Activated CD8-positive, alpha-beta T cell treated with anti-CD3 and anti-CD28 coated beads, Interleukin-2, amount 10 ng/mL, durations not matched to agents 7 days and 5 days (primary cell): ENCODE results near the gene PSMB5. TPM values are rescaled to one million over a fixed set of nuclear protein-coding genes. Genes with fewer than 3 reads are reported as not detected.

Experiments used
- ATAC-seq: fragments of 150-1000 bp; cut with Tn5 transposase; one replicate; pipeline ENCODE4 v1.10.0; 2021; ENCODE audit warnings: moderate library complexity
- CTCF ChIA-PET: fragments of 350-600 bp; sonication (Branson Sonifier 250); formaldehyde crosslinking; loops from one replicate; lab custom pipeline; 2021; ENCODE audit warnings: antibody characterized with exemption; lab: Charles Lee
- POLR2A ChIA-PET: fragments of 350-600 bp; sonication (Branson Sonifier 250); formaldehyde crosslinking; loops from one replicate; lab custom pipeline; 2021; ENCODE audit warnings: antibody characterized with exemption; lab: Charles Lee
- DNase-seq: peaks from one replicate; pipeline ENCODE4 v3.0.0-alpha.2; 2020
- H3K27ac Mint-ChIP-seq: one replicate; pipeline ENCODE4 v1.8.0; 2021; ENCODE audit warnings: mild to moderate bottlenecking, mixed read lengths
- H3K27me3 Mint-ChIP-seq: one replicate; pipeline ENCODE4 v1.8.0; 2021; ENCODE audit warnings: low read depth, mixed read lengths
- H3K36me3 Mint-ChIP-seq: one replicate; pipeline ENCODE4 v1.8.0; 2021; ENCODE audit warnings: low read depth, mixed read lengths
- H3K4me1 Mint-ChIP-seq: one replicate; pipeline ENCODE4 v1.8.0; 2021; ENCODE audit warnings: low read depth, mixed read lengths
- H3K4me3 Mint-ChIP-seq: one replicate; pipeline ENCODE4 v1.8.0; 2021; ENCODE audit warnings: mild to moderate bottlenecking, mixed read lengths
- H3K9me3 Mint-ChIP-seq: one replicate; pipeline ENCODE4 v1.8.0; 2022; ENCODE audit warnings: mixed read lengths; ENCODE audit not compliant: insufficient read depth
- total RNA-seq, 2 experiments: library from RNA; stranded (reverse); gene quantifications; one replicate each; pipeline ENCODE4 v1.2.3, GENCODE V29; 2021

PSMB5 gene
- total RNA-seq, 2 experiments from 2014 or later, result 64.5 to 74.5 TPM

- Mint-ChIP-seq H3K4me1 (peaks cover 3% of the 10 kb centered on the region), H3K27me3 (no peaks in the 10 kb centered on the region), H3K36me3 (no peaks in the 10 kb centered on the region), H3K27ac (no peak overlapping the region), H3K9me3 (no peaks in the 10 kb centered on the region), H3K4me3 (no peak overlapping the region)
- POLR2A ChIA-PET, result no interaction called here
- CTCF ChIA-PET, result interaction anchor here (0.9 to 4.8 kb wide), 3 partner anchors 13 to 232 kb away, joined by 3 to 91 read pairs (median 7); partner anchors contain the start of gene OXA1L
- DNase-seq (no peak), ATAC-seq (no peak)
Measured at GRCh38 chr14:22998329-22999012, 36.2 kb downstream of the PSMB5 start.

- Mint-ChIP-seq H3K27ac (no peak overlapping the region), H3K9me3 (no peaks in the 10 kb centered on the region), H3K4me3 (no peak overlapping the region), H3K4me1 (peaks cover 3% of the 10 kb centered on the region), H3K36me3 (peaks cover 2% of the 10 kb centered on the region), H3K27me3 (no peaks in the 10 kb centered on the region)
- DNase-seq, result no peak
- ChIA-PET CTCF (interaction anchor here (0.9 to 6.6 kb wide), 4 partner anchors 12 to 231 kb away, joined by 3 to 255 read pairs (median 49); partner anchors contain the start of genes CDH24 and OXA1L), POLR2A (interaction anchor here (3.6 kb wide), 1 partner anchor 9 kb away, joined by 21 read pairs; no protein-coding TSS in a partner anchor)
- no peak for ATAC-seq
Measured at GRCh38 chr14:22997676-22998323, 36.9 kb downstream of the PSMB5 start.

- ATAC-seq (no peak), DNase-seq (no peak)
- H3K27ac Mint-ChIP-seq, result no peak overlapping the region
- no peaks in the 10 kb centered on the region for H3K9me3 Mint-ChIP-seq
- POLR2A ChIA-PET, result interaction anchor here (0.7 to 3.6 kb wide), 2 partner anchors 9 to 10 kb away, joined by 3 to 21 read pairs; no protein-coding TSS in a partner anchor
- peaks cover 2% of the 10 kb centered on the region for H3K36me3 Mint-ChIP-seq
- CTCF ChIA-PET, result interaction anchor here (0.8 to 6.6 kb wide), 9 partner anchors 11 to 427 kb away, joined by 5 to 255 read pairs (median 42); partner anchors contain the start of gene CDH24
- no peak overlapping the region for H3K4me3 Mint-ChIP-seq
- H3K27me3 Mint-ChIP-seq, result no peaks in the 10 kb centered on the region
- peaks cover 3% of the 10 kb centered on the region for H3K4me1 Mint-ChIP-seq
Measured at GRCh38 chr14:22996768-22997654, 37.7 kb downstream of the PSMB5 start.

GRCh38 chr14:22995889-22996625 is 38.6 kb downstream of the PSMB5 start:
- POLR2A ChIA-PET, result interaction anchor here (1.3 to 3.6 kb wide), 2 partner anchors 10 to 11 kb away, joined by 3 to 21 read pairs; no protein-coding TSS in a partner anchor
- no peak for ATAC-seq
- peaks cover 4% of the 10 kb centered on the region for H3K36me3 Mint-ChIP-seq
- no peak overlapping the region for H3K4me3 Mint-ChIP-seq
- H3K4me1 Mint-ChIP-seq, result peaks cover 3% of the 10 kb centered on the region
- no peaks in the 10 kb centered on the region for H3K9me3 Mint-ChIP-seq
- H3K27ac Mint-ChIP-seq, result no peak overlapping the region
- DNase-seq, result no peak
- no peaks in the 10 kb centered on the region for H3K27me3 Mint-ChIP-seq
- CTCF ChIA-PET, result interaction anchor here (0.8 to 6.6 kb wide), 20 partner anchors 10 to 426 kb away, joined by 3 to 255 read pairs (median 13); partner anchors contain the start of genes AJUBA, CDH24, PRMT5 and PSMB11

- Mint-ChIP-seq H3K4me1 (peaks cover 3% of the 10 kb centered on the region), H3K27me3 (no peaks in the 10 kb centered on the region), H3K9me3 (no peaks in the 10 kb centered on the region), H3K36me3 (peaks cover 4% of the 10 kb centered on the region), H3K4me3 (no peak overlapping the region), H3K27ac (no peak overlapping the region)
- peak; percentile 56 for DNase-seq
- ChIA-PET CTCF (interaction anchor here (0.6 to 6.6 kb wide), 35 partner anchors 9 to 1453 kb away, joined by 3 to 255 read pairs (median 6); partner anchors contain the start of genes AJUBA, CDH24, PRMT5 and PSMB11), POLR2A (interaction anchor here (1.0 to 3.6 kb wide), 6 partner anchors 9 to 101 kb away, joined by 3 to 21 read pairs (median 3); partner anchors contain the start of gene C14orf119)
- ATAC-seq, result peak; percentile 83
Measured at GRCh38 chr14:22994762-22995275, 39.9 kb downstream of the PSMB5 start.

- ChIA-PET CTCF (interaction anchor here (0.9 to 6.6 kb wide), 13 partner anchors 11 to 423 kb away, joined by 3 to 255 read pairs (median 21); partner anchors contain the start of genes AJUBA, CDH24 and PRMT5), POLR2A (interaction anchor here (1.1 to 2.3 kb wide), 2 partner anchors 14 to 36 kb away, joined by 3 to 13 read pairs; no protein-coding TSS in a partner anchor)
- Mint-ChIP-seq H3K4me1 (peaks cover 3% of the 10 kb centered on the region), H3K4me3 (no peak overlapping the region), H3K27me3 (no peaks in the 10 kb centered on the region), H3K9me3 (no peaks in the 10 kb centered on the region), H3K27ac (no peak overlapping the region), H3K36me3 (peaks cover 4% of the 10 kb centered on the region)
- DNase-seq (no peak), ATAC-seq (no peak)
Measured at GRCh38 chr14:22993517-22993916, 41.2 kb downstream of the PSMB5 start.

GRCh38 chr14:22991852-22992251 is 42.8 kb downstream of the PSMB5 start:
- Mint-ChIP-seq H3K27ac (no peak overlapping the region), H3K27me3 (no peaks in the 10 kb centered on the region), H3K36me3 (peaks cover 4% of the 10 kb centered on the region), H3K9me3 (no peaks in the 10 kb centered on the region), H3K4me3 (no peak overlapping the region), H3K4me1 (peaks cover 3% of the 10 kb centered on the region)
- ChIA-PET POLR2A (interaction anchor here (0.7 to 2.3 kb wide), 2 partner anchors 15 to 283 kb away, joined by 3 to 13 read pairs; no protein-coding TSS in a partner anchor), CTCF (interaction anchor here (1.3 to 6.6 kb wide), 5 partner anchors 16 to 86 kb away, joined by 3 to 255 read pairs (median 59); partner anchors contain the start of gene CDH24)
- ATAC-seq, result no peak
- no peak for DNase-seq

- Mint-ChIP-seq H3K9me3 (no peaks in the 10 kb centered on the region), H3K36me3 (peaks cover 2% of the 10 kb centered on the region), H3K4me1 (no peaks in the 10 kb centered on the region), H3K27me3 (no peaks in the 10 kb centered on the region), H3K27ac (no peak overlapping the region), H3K4me3 (no peak overlapping the region)
- POLR2A ChIA-PET, result interaction anchor here (0.5 to 1.1 kb wide), 3 partner anchors 10 to 107 kb away, joined by 3 read pairs; partner anchors contain the start of gene ACIN1
- ATAC-seq, result no peak
- CTCF ChIA-PET, result interaction anchor here (0.8 to 9.7 kb wide), 35 partner anchors 9 to 1492 kb away, joined by 3 to 489 read pairs (median 13); partner anchors contain the start of genes ACIN1, C14orf119, CDH24 and HAUS4
- DNase-seq, result no peak
Measured at GRCh38 chr14:22987291-22987690, 47.4 kb downstream of the PSMB5 start.

- ChIA-PET POLR2A (interaction anchor here (0.5 to 1.2 kb wide), 4 partner anchors 9 to 105 kb away, joined by 3 to 4 read pairs (median 3); no protein-coding TSS in a partner anchor), CTCF (interaction anchor here (0.6 to 9.7 kb wide), 63 partner anchors 10 to 1491 kb away, joined by 3 to 489 read pairs (median 6); partner anchors contain the start of genes ACIN1, C14orf119, CDH24 and CEBPE)
- H3K36me3 Mint-ChIP-seq, result no peaks in the 10 kb centered on the region
- H3K4me3 Mint-ChIP-seq, result no peak overlapping the region
- ATAC-seq, result peak; percentile 50
- H3K4me1 Mint-ChIP-seq, result no peaks in the 10 kb centered on the region
- no peaks in the 10 kb centered on the region for H3K9me3 Mint-ChIP-seq
- no peak overlapping the region for H3K27ac Mint-ChIP-seq
- H3K27me3 Mint-ChIP-seq, result no peaks in the 10 kb centered on the region
- peak; percentile 93 for DNase-seq
Measured at GRCh38 chr14:22986508-22987054, 48.1 kb downstream of the PSMB5 start.
